HG02973 (cell line): ENCODE results near the gene GPR63.

Source experiments
- ATAC-seq: cut with Tn5 transposase; IDR thresholded peaks from one replicate; pipeline ENCODE4 v1.9.1; 2021; ENCODE audit warnings: moderate library complexity; ENCODE audit not compliant: unreplicated experiment

Gene GPR63

GRCh38 chr6:96837081-96837971, at the start of gene GPR63:
GPR63 (minus strand) TSS chr6:96837477; CDS start chr6:96799731, 37,746 bp downstream.
- peak; percentile 94 for ATAC-seq

GRCh38 chr6:96886519-96886918, 49.2 kb upstream of the GPR63 start:
- no peak for ATAC-seq

GRCh38 chr6:96885187-96885631, 47.9 kb upstream of the GPR63 start:
- peak; percentile 97 for ATAC-seq

GRCh38 chr6:96878143-96878542, 40.9 kb upstream of the GPR63 start:
- no peak for ATAC-seq

- ATAC-seq = no peak
Measured at GRCh38 chr6:96876886-96877545, 39.7 kb upstream of the GPR63 start.

- ATAC-seq = no peak
Measured at GRCh38 chr6:96872976-96873375, 35.7 kb upstream of the GPR63 start.

- ATAC-seq = no peak
Measured at GRCh38 chr6:96865055-96865405, 27.8 kb upstream of the GPR63 start.

- no peak for ATAC-seq
Measured at GRCh38 chr6:96864216-96865054, 27.2 kb upstream of the GPR63 start.

GRCh38 chr6:96862560-96862959, 25.3 kb upstream of the GPR63 start:
- ATAC-seq = no peak

- no peak for ATAC-seq
Measured at GRCh38 chr6:96861588-96861987, 24.3 kb upstream of the GPR63 start.

- ATAC-seq = no peak
Measured at GRCh38 chr6:96856856-96857255, 19.6 kb upstream of the GPR63 start.

GRCh38 chr6:96853083-96853482, 15.8 kb upstream of the GPR63 start:
- ATAC-seq = no peak

GRCh38 chr6:96852605-96853004, 15.3 kb upstream of the GPR63 start:
- no peak for ATAC-seq

- ATAC-seq = no peak
Measured at GRCh38 chr6:96851858-96852257, 14.6 kb upstream of the GPR63 start.

GRCh38 chr6:96849615-96850014, 12.3 kb upstream of the GPR63 start:
- no peak for ATAC-seq

GRCh38 chr6:96844530-96844929, 7.3 kb upstream of the GPR63 start:
- no peak for ATAC-seq

- no peak for ATAC-seq
Measured at GRCh38 chr6:96841345-96841744, 4.1 kb upstream of the GPR63 start.

GRCh38 chr6:96836631-96837080, 621 bp downstream of the GPR63 start:
- peak; percentile 7 for ATAC-seq

- ATAC-seq = no peak
Measured at GRCh38 chr6:96834070-96834469, 3.2 kb downstream of the GPR63 start.

GRCh38 chr6:96832780-96833179, 4.5 kb downstream of the GPR63 start:
- ATAC-seq = no peak

- no peak for ATAC-seq
Measured at GRCh38 chr6:96826865-96827264, 10.4 kb downstream of the GPR63 start.
